ENCODE results near the gene RPS19.

RPS19 gene

GRCh38 chr19:41886761-41887710, 27.0 kb downstream of the RPS19 start:
- no peak overlapping the region for H3K4me3 ChIP-seq (ENCODE audit: low read depth, low read length)
- no peak for TF ChIP-seq CTCF (IDR thresholded peaks at IDR 0.05; ENCODE audit: low read depth, low read length)

GRCh38 chr19:41887711-41888382, 27.8 kb downstream of the RPS19 start:
- TF ChIP-seq CTCF (IDR thresholded peaks at IDR 0.05; ENCODE audit: low read depth, low read length) = 0 out of 2 replicates have a peak, but pooled peaks have one; percentile 1
- no peak overlapping the region for H3K4me3 ChIP-seq (ENCODE audit: low read depth, low read length)

- TF ChIP-seq CTCF (IDR thresholded peaks at IDR 0.05; ENCODE audit: low read depth, low read length) = no peak
- no peak overlapping the region for H3K4me3 ChIP-seq (ENCODE audit: low read depth, low read length)
Measured at GRCh38 chr19:41888926-41889325, 28.9 kb downstream of the RPS19 start.

- no peak overlapping the region for H3K4me3 ChIP-seq (ENCODE audit: low read depth, low read length)
- TF ChIP-seq CTCF (IDR thresholded peaks at IDR 0.05; ENCODE audit: low read depth, low read length) = no peak
Measured at GRCh38 chr19:41889896-41890295, 29.8 kb downstream of the RPS19 start.

- TF ChIP-seq CTCF (IDR thresholded peaks at IDR 0.05; ENCODE audit: low read depth, low read length) = no peak
- H3K4me3 ChIP-seq (ENCODE audit: low read depth, low read length) = no peak overlapping the region
Measured at GRCh38 chr19:41890936-41891335, 30.9 kb downstream of the RPS19 start.

- TF ChIP-seq CTCF (IDR thresholded peaks at IDR 0.05; ENCODE audit: low read depth, low read length) = no peak
- H3K4me3 ChIP-seq (ENCODE audit: low read depth, low read length) = no peak overlapping the region
Measured at GRCh38 chr19:41892173-41892902, 32.3 kb downstream of the RPS19 start.
